Neural cell (in vitro differentiated cells): ENCODE data around the gene CACNA1E. TPM values are rescaled to one million over a fixed set of nuclear protein-coding genes. Genes with fewer than 3 reads are reported as not detected.

Source experiments
- H2AFZ ChIP-seq: fragments of 200-600, 300-800 bp; sonication (generic), shearing (Covaris generic); 2 replicates; pipeline ENCODE4 v1.6.0; 2014; ENCODE audit warnings: low read depth, mild to moderate bottlenecking, antibody characterized with exemption, low read length, moderate library complexity
- H3F3A ChIP-seq: fragments of 200-600 bp; shearing (Covaris generic); 2 replicates; pipeline ENCODE4 v1.6.1; 2016; ENCODE audit warnings: mild to moderate bottlenecking, moderate library complexity, mixed read lengths, antibody characterized with exemption, low read length; ENCODE audit not compliant: insufficient read depth, poor library complexity, severe bottlenecking
- H3K27ac ChIP-seq: fragments of 200-600, 300-800 bp; sonication (generic), shearing (Covaris generic); 2 replicates; pipeline ENCODE4 v1.5.1; 2014; ENCODE audit warnings: mild to moderate bottlenecking, low read length, moderate library complexity
- H3K27me3 ChIP-seq: fragments of 300-800, 200-600 bp; sonication (generic), shearing (Covaris generic); 2 replicates; pipeline ENCODE4 v1.6.0; 2014; ENCODE audit warnings: mild to moderate bottlenecking, low read depth, low read length, moderate library complexity; ENCODE audit not compliant: insufficient read depth
- H3K36me3 ChIP-seq: fragments of 300-800, 200-600 bp; sonication (generic), shearing (Covaris generic); 2 replicates; pipeline ENCODE4 v1.5.1; 2014; ENCODE audit warnings: mild to moderate bottlenecking, antibody characterized with exemption, low read length, moderate library complexity; ENCODE audit not compliant: insufficient read depth
- H3K4me2 ChIP-seq: fragments of 300-800, 200-600 bp; sonication (generic), shearing (Covaris generic); 2 replicates; pipeline ENCODE4 v1.6.0; 2014; ENCODE audit warnings: mild to moderate bottlenecking, low read length
- H3K4me3 ChIP-seq: fragments of 300-800, 200-600 bp; sonication (generic), shearing (Covaris generic); 2 replicates; pipeline ENCODE4 v1.5.1; 2014; ENCODE audit warnings: mild to moderate bottlenecking, low read length, moderate library complexity
- H3K79me2 ChIP-seq: fragments of 200-600 bp; shearing (Covaris generic); replicated peaks from 2 replicates; pipeline ENCODE4 v1.6.0; 2014; ENCODE audit warnings: mild to moderate bottlenecking, low read length, moderate library complexity; ENCODE audit not compliant: insufficient read depth
- H3K9ac ChIP-seq: fragments of 300-800, 200-600 bp; sonication (generic), shearing (Covaris generic); 2 replicates; pipeline ENCODE4 v1.6.1; 2016; ENCODE audit warnings: mild to moderate bottlenecking, low read length, mixed read lengths
- H3K9me2 ChIP-seq: fragments of 200-600 bp; shearing (Covaris generic); 2 replicates; pipeline ENCODE4 v1.6.1; 2016; ENCODE audit warnings: mild to moderate bottlenecking, low read length, mixed read lengths; ENCODE audit not compliant: insufficient read depth
- H3K9me3 ChIP-seq: fragments of 200-600, 300-800 bp; sonication (generic), shearing (Covaris generic); 2 replicates; pipeline ENCODE4 v1.6.1; 2016; ENCODE audit warnings: mild to moderate bottlenecking, mixed run types, low read length, moderate library complexity, mixed read lengths
- H4K20me1 ChIP-seq: fragments of 200-600 bp; shearing (Covaris generic); 2 replicates; pipeline ENCODE4 v1.6.1; 2016; ENCODE audit warnings: mild to moderate bottlenecking, mixed run types; ENCODE audit not compliant: insufficient read depth
- CTCF ChIP-seq: fragments of 450-650 bp; IDR thresholded peaks from 2 replicates; pipeline ENCODE4 v1.5.1; 2014; ENCODE audit warnings: antibody characterized with exemption, mild to moderate bottlenecking, moderate library complexity; ENCODE audit not compliant: poor library complexity, severe bottlenecking
- EP300 ChIP-seq: fragments of 450-650 bp; conservative IDR thresholded peaks from 2 replicates; pipeline ENCODE4 v1.6.1; 2014; ENCODE audit warnings: antibody characterized with exemption, mild to moderate bottlenecking, moderate library complexity; ENCODE audit not compliant: poor library complexity, severe bottlenecking
- EZH2 ChIP-seq: fragments of 200-600, 300-800 bp; shearing (Covaris generic), sonication (generic); IDR thresholded peaks from 2 replicates; pipeline ENCODE4 v1.6.1; 2014; ENCODE audit warnings: antibody characterized with exemption, low read length, borderline replicate concordance, mild to moderate bottlenecking; ENCODE audit not compliant: insufficient read depth, poor library complexity, severe bottlenecking
- MXI1 ChIP-seq: fragments of 450-650 bp; conservative IDR thresholded peaks from 2 replicates; pipeline ENCODE4 v1.6.1; 2014; ENCODE audit warnings: antibody characterized with exemption, mild to moderate bottlenecking; ENCODE audit not compliant: poor library complexity, severe bottlenecking
- POLR2AphosphoS5 ChIP-seq: IDR thresholded peaks from 2 replicates; pipeline ENCODE4 v1.6.1; 2012
- RAD21 ChIP-seq: fragments of 450-650 bp; conservative IDR thresholded peaks from 2 replicates; pipeline ENCODE4 v1.6.1; 2014; ENCODE audit warnings: antibody characterized with exemption, mild to moderate bottlenecking, moderate library complexity
- REST ChIP-seq: IDR thresholded peaks from 2 replicates; pipeline ENCODE4 v1.6.1; 2012; ENCODE audit warnings: borderline replicate concordance
- SMC3 ChIP-seq: fragments of 450-650 bp; conservative IDR thresholded peaks from 2 replicates; pipeline ENCODE4 v1.6.1; 2014; ENCODE audit warnings: antibody characterized with exemption, mild to moderate bottlenecking, moderate library complexity; ENCODE audit not compliant: poor library complexity
- TAF1 ChIP-seq: IDR thresholded peaks from 2 replicates; pipeline ENCODE4 v1.6.1; 2012; ENCODE audit warnings: low read depth
- polyA plus RNA-seq: library from polyadenylated mRNA; depleted of rRNA; stranded (reverse); fragments of >200 nt; gene quantifications from 2 replicates; pipeline ENCODE4 v1.2.3, GENCODE V29; 2014

The CACNA1E gene
- polyA plus RNA-seq, 1 donor from 2014 or later = 29.5 TPM

DNA sequence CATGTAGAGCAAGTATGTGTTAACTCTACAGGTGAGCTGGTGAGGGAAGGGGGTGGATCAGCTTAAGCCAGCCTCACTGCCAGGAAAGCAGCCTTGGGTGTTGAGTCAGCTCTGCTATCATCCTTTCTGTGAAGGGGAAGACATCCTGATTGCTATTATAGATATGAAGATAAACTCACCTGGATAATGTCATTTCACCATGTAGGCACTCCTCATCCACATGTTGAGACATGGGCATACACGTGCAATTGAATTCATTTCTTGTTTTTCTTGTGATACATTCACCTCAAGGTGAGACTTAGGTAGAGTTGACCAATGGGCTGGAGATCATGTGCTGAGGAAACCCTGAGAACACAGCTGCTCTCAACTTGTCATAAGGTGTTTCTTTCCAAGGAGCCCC lies 136.9 kb downstream of the CACNA1E start:
- no peak overlapping the region for H2AFZ ChIP-seq
- H3F3A ChIP-seq = no peaks in the 10 kb centered on the region
- no peak overlapping the region for H3K4me3 ChIP-seq

GRCh38 chr1:181623850-181624249 lies 140.5 kb downstream of the CACNA1E start:
- no peak overlapping the region for H3K4me3 ChIP-seq
- H3K79me2 ChIP-seq = no peaks in the 10 kb centered on the region
- H4K20me1 ChIP-seq = no peaks in the 10 kb centered on the region
- no peak overlapping the region for H3K9ac ChIP-seq
- no peak overlapping the region for H3K27ac ChIP-seq
- H3K27me3 ChIP-seq = no peaks in the 10 kb centered on the region
- no peaks in the 10 kb centered on the region for H3K9me3 ChIP-seq
- TF ChIP-seq RAD21 (no peak), MXI1 (no peak), POLR2AphosphoS5 (no peak), EP300 (no peak), SMC3 (no peak), TAF1 (no peak), EZH2 (no peak), CTCF (no peak), REST (no peak)
- H3K36me3 ChIP-seq = no peaks in the 10 kb centered on the region
- no peaks in the 10 kb centered on the region for H3K9me2 ChIP-seq
- H3K4me2 ChIP-seq = no peak overlapping the region
- H2AFZ ChIP-seq = no peak overlapping the region
- no peaks in the 10 kb centered on the region for H3F3A ChIP-seq

More for the DNA sequence above, 136.9 kb downstream of the CACNA1E start:
- Histone ChIP-seq H3K9me3 (no peaks in the 10 kb centered on the region), H4K20me1 (no peaks in the 10 kb centered on the region), H3K36me3 (no peaks in the 10 kb centered on the region), H3K27me3 (no peaks in the 10 kb centered on the region), H3K79me2 (no peaks in the 10 kb centered on the region), H3K9me2 (no peaks in the 10 kb centered on the region), H3K9ac (no peak overlapping the region), H3K4me2 (no peak overlapping the region), H3K27ac (no peak overlapping the region)
- no peak for TF ChIP-seq CTCF
